Measurements from ENCODE around the gene ME1. TPM values are rescaled to one million over a fixed set of nuclear protein-coding genes. Genes with fewer than 3 reads are reported as not detected.
"Not testable (repeated sequence)": the region's sequence is repeated elsewhere in the genome, so short reads cannot be mapped to it uniquely, and the experiment has no call there.

The ME1 gene
- total RNA-seq, 4 donors from 2014 or later, result 12.8 to 40.5 (median 28.4) TPM

DNA sequence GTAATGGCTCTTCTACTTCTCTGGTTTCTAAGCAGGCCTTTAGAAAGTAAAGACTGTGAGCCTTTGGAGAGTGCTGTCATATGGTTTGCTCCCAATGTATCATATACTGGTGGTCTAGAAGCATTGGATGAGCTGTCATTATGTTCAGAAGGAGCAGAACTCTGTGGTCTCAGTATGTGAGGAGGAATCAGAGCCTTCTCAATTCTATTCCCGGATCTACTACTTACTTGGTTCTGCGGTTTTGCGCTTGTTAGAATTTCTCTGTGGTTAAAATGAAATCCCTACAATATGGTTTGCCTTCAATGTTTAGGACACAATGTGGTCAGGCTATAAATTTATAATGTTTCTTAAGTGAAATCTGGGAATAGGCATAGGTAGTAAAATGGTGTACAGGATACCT is 173.1 kb downstream of the ME1 start:
- Histone ChIP-seq H3K36me3 (no peaks in the 10 kb centered on the region), H3K27ac (no peak overlapping the region), H3K9me3 (no peaks in the 10 kb centered on the region), H3K27me3 (no peaks in the 10 kb centered on the region), H3K4me1 (no peaks in the 10 kb centered on the region), H3K4me3 (no peak overlapping the region)
- no peak for DNase-seq (ENCODE audit: low spot score in 2 of 2)
- WGBS, result 99% methylated on average over 3 of the region's 3 CpGs
- no peak for TF ChIP-seq POLR2AphosphoS5 (IDR thresholded peaks at IDR 0.05)
- no peak for TF ChIP-seq CTCF (IDR thresholded peaks at IDR 0.05)
- no peak for TF ChIP-seq EP300 (IDR thresholded peaks at IDR 0.05)
- no peak for TF ChIP-seq POLR2A (IDR thresholded peaks at IDR 0.05)

- WGBS, result 96% methylated on average over 3 of the region's 3 CpGs
- not testable (repeated sequence) for H3K27ac ChIP-seq; DNase-seq (ENCODE audit: low spot score in 2 of 2)
Measured at GRCh38 chr6:83256719-83257118, 174.1 kb downstream of the ME1 start.

GRCh38 chr6:83252719-83253118 is 178.1 kb downstream of the ME1 start:
- no peaks in the 10 kb centered on the region for H3K4me1 ChIP-seq
- no peak for DNase-seq (ENCODE audit: low spot score in 2 of 2)
- H3K27me3 ChIP-seq, result no peaks in the 10 kb centered on the region
- H3K27ac ChIP-seq, result no peak overlapping the region
- no peak overlapping the region for H3K4me3 ChIP-seq
- WGBS, result 71% methylated on average over 1 of the region's 1 CpG
- TF ChIP-seq CTCF (IDR thresholded peaks at IDR 0.05), result no peak
- TF ChIP-seq EP300 (IDR thresholded peaks at IDR 0.05), result no peak
- TF ChIP-seq POLR2A (IDR thresholded peaks at IDR 0.05), result no peak
- no peak for TF ChIP-seq POLR2AphosphoS5 (IDR thresholded peaks at IDR 0.05)
- H3K9me3 ChIP-seq, result no peaks in the 10 kb centered on the region
- no peaks in the 10 kb centered on the region for H3K36me3 ChIP-seq

More at GRCh38 chr6:83256719-83257118, 174.1 kb downstream of the ME1 start:
- not testable (repeated sequence) for H3K9me3 ChIP-seq, H3K27me3 ChIP-seq, H3K4me1 ChIP-seq, H3K4me3 ChIP-seq, H3K36me3 ChIP-seq

DNA sequence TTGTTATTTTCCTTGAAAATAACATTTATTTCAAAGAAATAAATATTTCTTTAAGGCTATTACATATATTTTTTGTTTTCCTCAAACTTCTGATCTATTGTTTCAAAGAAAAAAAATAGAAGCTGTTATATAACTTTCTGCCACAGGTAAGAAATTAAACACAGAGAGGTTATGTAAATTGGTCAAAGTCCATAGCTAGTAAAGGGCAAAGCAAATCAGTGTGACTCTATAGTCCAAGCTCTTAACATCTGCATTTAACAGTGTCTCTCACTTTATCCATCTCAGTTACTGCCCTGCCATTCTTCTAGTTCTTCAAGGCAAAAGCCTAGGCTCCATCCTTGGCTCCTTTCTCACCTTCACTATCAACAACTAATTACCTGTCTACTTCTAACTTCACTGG is 180.6 kb downstream of the ME1 start:
- H3K4me1 ChIP-seq, result no peaks in the 10 kb centered on the region
- no peak overlapping the region for H3K27ac ChIP-seq
- no peak overlapping the region for H3K4me3 ChIP-seq
- no peaks in the 10 kb centered on the region for H3K27me3 ChIP-seq
- TF ChIP-seq CTCF (IDR thresholded peaks at IDR 0.05) (no peak), POLR2AphosphoS5 (IDR thresholded peaks at IDR 0.05) (no peak), POLR2A (IDR thresholded peaks at IDR 0.05) (no peak), EP300 (IDR thresholded peaks at IDR 0.05) (no peak)
- no peak for DNase-seq (ENCODE audit: low spot score in 2 of 2)
- no peaks in the 10 kb centered on the region for H3K9me3 ChIP-seq
- no peaks in the 10 kb centered on the region for H3K36me3 ChIP-seq

DNA sequence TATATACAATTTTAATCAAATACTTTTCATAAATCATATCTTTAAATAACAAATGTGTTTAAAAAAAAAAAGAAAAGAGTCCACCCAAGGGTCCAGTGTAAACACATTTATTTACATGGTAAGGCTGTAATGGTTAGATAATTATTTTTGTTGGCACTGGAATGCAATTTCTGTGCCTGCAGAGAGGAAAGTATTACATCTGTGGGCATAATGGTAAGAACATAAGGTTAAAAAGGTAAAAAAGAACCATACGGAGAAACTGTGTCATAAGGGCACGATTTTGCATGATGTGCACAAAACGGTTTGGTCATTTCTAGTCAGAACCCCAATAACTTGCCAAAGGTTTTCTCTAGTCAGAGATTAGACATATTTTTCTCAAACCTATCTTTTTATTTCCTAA is 183.4 kb downstream of the ME1 start:
- Histone ChIP-seq H3K27me3 (no peaks in the 10 kb centered on the region), H3K4me1 (no peaks in the 10 kb centered on the region), H3K4me3 (no peak overlapping the region), H3K36me3 (no peaks in the 10 kb centered on the region), H3K27ac (no peak overlapping the region), H3K9me3 (no peaks in the 10 kb centered on the region)
- 81% methylated on average over 3 of the region's 3 CpGs for WGBS
- no peak for DNase-seq (ENCODE audit: low spot score in 2 of 2)
- TF ChIP-seq POLR2AphosphoS5 (IDR thresholded peaks at IDR 0.05) (no peak), POLR2A (IDR thresholded peaks at IDR 0.05) (no peak), CTCF (IDR thresholded peaks at IDR 0.05) (no peak), EP300 (IDR thresholded peaks at IDR 0.05) (no peak)

DNA sequence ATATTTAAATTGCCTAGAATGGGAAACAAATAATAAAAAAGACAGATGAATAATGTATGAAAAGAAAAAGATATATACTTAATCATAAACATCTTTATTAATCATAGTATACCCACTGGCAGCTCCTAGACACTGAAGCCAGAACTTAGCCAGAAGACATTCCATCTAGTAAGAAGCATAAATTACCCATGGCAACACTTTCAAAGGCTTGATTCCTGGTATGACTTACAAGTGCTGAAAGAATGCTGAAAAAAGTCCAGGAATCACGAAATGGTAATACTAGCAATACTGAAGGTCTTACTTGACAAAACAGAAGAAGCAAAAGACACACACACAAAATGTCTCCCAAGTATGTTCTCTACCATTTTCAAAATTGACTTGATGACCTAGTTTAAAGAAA is 199.7 kb downstream of the ME1 start:
- no peaks in the 10 kb centered on the region for H3K36me3 ChIP-seq
- 26% methylated on average over 1 of the region's 1 CpG for WGBS
- no peak for TF ChIP-seq POLR2AphosphoS5 (IDR thresholded peaks at IDR 0.05)
- no peak for TF ChIP-seq EP300 (IDR thresholded peaks at IDR 0.05)
- TF ChIP-seq CTCF (IDR thresholded peaks at IDR 0.05), result no peak
- no peak for TF ChIP-seq POLR2A (IDR thresholded peaks at IDR 0.05)

More for the DNA sequence above, 199.7 kb downstream of the ME1 start:
- H3K27ac ChIP-seq, result no peak overlapping the region
- H3K4me3 ChIP-seq, result no peak overlapping the region
- no peak for DNase-seq (ENCODE audit: low spot score in 2 of 2)
- no peaks in the 10 kb centered on the region for H3K4me1 ChIP-seq
- H3K27me3 ChIP-seq, result no peaks in the 10 kb centered on the region
- H3K9me3 ChIP-seq, result no peaks in the 10 kb centered on the region
